NT2/D1 (cell line): ENCODE data around the gene HAGH.

Experiments used
- SUZ12 ChIP-seq: IDR thresholded peaks from 2 replicates; pipeline ENCODE4 v1.6.1; 2011; ENCODE audit not compliant: insufficient read length, insufficient read depth; ENCODE audit errors: extremely low read depth
- ZNF274 ChIP-seq: IDR thresholded peaks from 2 replicates; pipeline ENCODE4 v1.6.1; 2011; ENCODE audit warnings: mild to moderate bottlenecking, low read depth, low read length

- TF ChIP-seq ZNF274 (no peak), SUZ12 (no peak)
Measured at GRCh38 chr16:1820096-1820945, 6.3 kb downstream of the HAGH start.
